ENCODE measurements around the gene NRM.

DNA sequence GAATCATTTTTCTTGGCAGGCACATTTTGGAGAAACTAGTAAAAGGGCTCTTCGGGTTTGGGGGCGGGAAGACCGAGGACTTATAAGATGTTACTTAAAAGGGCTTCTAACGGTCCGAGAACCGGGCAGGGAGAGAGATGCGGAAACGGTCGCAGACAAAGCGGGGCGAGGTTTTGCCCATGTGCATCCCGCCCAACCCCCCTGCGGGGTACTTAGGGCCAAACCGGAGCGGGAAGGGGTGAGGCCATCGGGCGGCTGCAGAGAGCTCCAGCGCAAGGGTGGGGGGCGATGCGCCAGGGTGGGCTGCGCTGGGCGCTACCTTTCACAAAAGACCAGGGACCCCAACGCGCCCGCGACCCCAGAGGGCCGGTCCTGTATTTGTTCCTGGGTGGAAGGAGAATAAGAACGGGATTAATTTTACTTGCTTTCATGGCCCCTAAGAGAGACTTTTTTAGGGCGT lies 30.0 kb upstream of the NRM start:
- TF ChIP-seq, protein P1, sequence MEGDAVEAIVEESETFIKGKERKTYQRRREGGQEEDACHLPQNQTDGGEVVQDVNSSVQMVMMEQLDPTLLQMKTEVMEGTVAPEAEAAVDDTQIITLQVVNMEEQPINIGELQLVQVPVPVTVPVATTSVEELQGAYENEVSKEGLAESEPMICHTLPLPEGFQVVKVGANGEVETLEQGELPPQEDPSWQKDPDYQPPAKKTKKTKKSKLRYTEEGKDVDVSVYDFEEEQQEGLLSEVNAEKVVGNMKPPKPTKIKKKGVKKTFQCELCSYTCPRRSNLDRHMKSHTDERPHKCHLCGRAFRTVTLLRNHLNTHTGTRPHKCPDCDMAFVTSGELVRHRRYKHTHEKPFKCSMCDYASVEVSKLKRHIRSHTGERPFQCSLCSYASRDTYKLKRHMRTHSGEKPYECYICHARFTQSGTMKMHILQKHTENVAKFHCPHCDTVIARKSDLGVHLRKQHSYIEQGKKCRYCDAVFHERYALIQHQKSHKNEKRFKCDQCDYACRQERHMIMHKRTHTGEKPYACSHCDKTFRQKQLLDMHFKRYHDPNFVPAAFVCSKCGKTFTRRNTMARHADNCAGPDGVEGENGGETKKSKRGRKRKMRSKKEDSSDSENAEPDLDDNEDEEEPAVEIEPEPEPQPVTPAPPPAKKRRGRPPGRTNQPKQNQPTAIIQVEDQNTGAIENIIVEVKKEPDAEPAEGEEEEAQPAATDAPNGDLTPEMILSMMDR (IDR thresholded peaks at IDR 0.05; ENCODE audit: low read length), result no peak
- no peak for TF ChIP-seq EZH2 (IDR thresholded peaks at IDR 0.05; ENCODE audit: borderline replicate concordance, low read length)
